Measurements from ENCODE around the gene UPF2. TPM values are rescaled to one million over a fixed set of nuclear protein-coding genes. Genes with fewer than 3 reads are reported as not detected.
"Not testable (repeated sequence)": the region's sequence is repeated elsewhere in the genome, so short reads cannot be mapped to it uniquely, and the experiment has no call there.

Gene UPF2
- total RNA-seq, 1 donor from 2014 or later: 13.0 TPM

- no peaks in the 10 kb centered on the region for H3K36me3 ChIP-seq (ENCODE audit: control insufficient read depth in 3 of 3, insufficient read depth in 3 of 3, low read length in 3 of 3)
- no peak overlapping the region for H3K9ac ChIP-seq (ENCODE audit: low read depth in 1 of 3, low read length in 3 of 3)
- H3K27me3 ChIP-seq (ENCODE audit: control insufficient read depth in 3 of 3, insufficient read depth in 3 of 3, low read length in 3 of 3): no peaks in the 10 kb centered on the region
- H3K4me3 ChIP-seq (ENCODE audit: low read length in 3 of 3): no peak overlapping the region
- H3K27ac ChIP-seq (ENCODE audit: low read depth, low read length): no peak overlapping the region
- no peaks in the 10 kb centered on the region for H3K9me3 ChIP-seq (ENCODE audit: control insufficient read depth in 3 of 3, low read length in 3 of 3)
- no peaks in the 10 kb centered on the region for H3K4me1 ChIP-seq (ENCODE audit: control insufficient read depth in 3 of 3, insufficient read depth in 3 of 3, low read length in 3 of 3)
Observed at GRCh38 chr10:11891776-11892486, 150.7 kb downstream of the UPF2 start.

GRCh38 chr10:11889263-11889662 lies 153.3 kb downstream of the UPF2 start:
- H3K4me1 ChIP-seq (ENCODE audit: control insufficient read depth in 3 of 3, insufficient read depth in 3 of 3, low read length in 3 of 3); H3K9me3 ChIP-seq (ENCODE audit: control insufficient read depth in 3 of 3, low read length in 3 of 3); H3K36me3 ChIP-seq (ENCODE audit: control insufficient read depth in 3 of 3, insufficient read depth in 3 of 3, low read length in 3 of 3); H3K27ac ChIP-seq (ENCODE audit: low read depth, low read length); H3K27me3 ChIP-seq (ENCODE audit: control insufficient read depth in 3 of 3, insufficient read depth in 3 of 3, low read length in 3 of 3); H3K4me3 ChIP-seq (ENCODE audit: low read length in 3 of 3); H3K9ac ChIP-seq (ENCODE audit: low read depth in 1 of 3, low read length in 3 of 3): not testable (repeated sequence)

GRCh38 chr10:11887381-11888227 lies 155.0 kb downstream of the UPF2 start:
- peaks cover 6 to 7% (median 6%) of the 10 kb centered on the region in 3 donors for H3K4me1 ChIP-seq (ENCODE audit: control insufficient read depth in 3 of 3, insufficient read depth in 3 of 3, low read length in 3 of 3)
- no peaks in the 10 kb centered on the region for H3K36me3 ChIP-seq (ENCODE audit: control insufficient read depth in 3 of 3, insufficient read depth in 3 of 3, low read length in 3 of 3)

GRCh38 chr10:11886851-11887250 lies 155.8 kb downstream of the UPF2 start:
- no peak overlapping the region for H3K27ac ChIP-seq (ENCODE audit: low read depth, low read length)
- H3K4me1 ChIP-seq (ENCODE audit: control insufficient read depth in 3 of 3, insufficient read depth in 3 of 3, low read length in 3 of 3): peaks cover 6 to 7% (median 6%) of the 10 kb centered on the region in 3 donors
- H3K27me3 ChIP-seq (ENCODE audit: control insufficient read depth in 3 of 3, insufficient read depth in 3 of 3, low read length in 3 of 3): no peaks in the 10 kb centered on the region
- H3K9ac ChIP-seq (ENCODE audit: low read depth in 1 of 3, low read length in 3 of 3): peak overlapping the region in 1 of 3 donors; percentile 33
- H3K9me3 ChIP-seq (ENCODE audit: control insufficient read depth in 3 of 3, low read length in 3 of 3): no peaks in the 10 kb centered on the region
- no peaks in the 10 kb centered on the region for H3K36me3 ChIP-seq (ENCODE audit: control insufficient read depth in 3 of 3, insufficient read depth in 3 of 3, low read length in 3 of 3)
- no peak overlapping the region for H3K4me3 ChIP-seq (ENCODE audit: low read length in 3 of 3)

More at GRCh38 chr10:11887381-11888227, 155.0 kb downstream of the UPF2 start:
- Histone ChIP-seq H3K9ac (ENCODE audit: low read depth in 1 of 3, low read length in 3 of 3) (no peak overlapping the region), H3K27me3 (ENCODE audit: control insufficient read depth in 3 of 3, insufficient read depth in 3 of 3, low read length in 3 of 3) (no peaks in the 10 kb centered on the region), H3K4me3 (ENCODE audit: low read length in 3 of 3) (no peak overlapping the region), H3K9me3 (ENCODE audit: control insufficient read depth in 3 of 3, low read length in 3 of 3) (no peaks in the 10 kb centered on the region), H3K27ac (ENCODE audit: low read depth, low read length) (no peak overlapping the region)

- no peaks in the 10 kb centered on the region for H3K9me3 ChIP-seq (ENCODE audit: control insufficient read depth in 3 of 3, low read length in 3 of 3)
- H3K27ac ChIP-seq (ENCODE audit: low read depth, low read length): no peak overlapping the region
- peaks cover 6 to 7% (median 6%) of the 10 kb centered on the region in 3 donors for H3K4me1 ChIP-seq (ENCODE audit: control insufficient read depth in 3 of 3, insufficient read depth in 3 of 3, low read length in 3 of 3)
- no peaks in the 10 kb centered on the region for H3K27me3 ChIP-seq (ENCODE audit: control insufficient read depth in 3 of 3, insufficient read depth in 3 of 3, low read length in 3 of 3)
- H3K9ac ChIP-seq (ENCODE audit: low read depth in 1 of 3, low read length in 3 of 3): no peak overlapping the region
- no peaks in the 10 kb centered on the region for H3K36me3 ChIP-seq (ENCODE audit: control insufficient read depth in 3 of 3, insufficient read depth in 3 of 3, low read length in 3 of 3)
- no peak overlapping the region for H3K4me3 ChIP-seq (ENCODE audit: low read length in 3 of 3)
Observed at GRCh38 chr10:11886138-11886474, 156.5 kb downstream of the UPF2 start.

GRCh38 chr10:11885437-11886137 lies 157.0 kb downstream of the UPF2 start:
- Histone ChIP-seq H3K4me3 (ENCODE audit: low read length in 3 of 3) (no peak overlapping the region), H3K9ac (ENCODE audit: low read depth in 1 of 3, low read length in 3 of 3) (no peak overlapping the region), H3K4me1 (ENCODE audit: control insufficient read depth in 3 of 3, insufficient read depth in 3 of 3, low read length in 3 of 3) (peaks cover 6 to 7% (median 6%) of the 10 kb centered on the region in 3 donors), H3K9me3 (ENCODE audit: control insufficient read depth in 3 of 3, low read length in 3 of 3) (no peaks in the 10 kb centered on the region), H3K27me3 (ENCODE audit: control insufficient read depth in 3 of 3, insufficient read depth in 3 of 3, low read length in 3 of 3) (no peaks in the 10 kb centered on the region), H3K27ac (ENCODE audit: low read depth, low read length) (no peak overlapping the region), H3K36me3 (ENCODE audit: control insufficient read depth in 3 of 3, insufficient read depth in 3 of 3, low read length in 3 of 3) (no peaks in the 10 kb centered on the region)

GRCh38 chr10:11884706-11885423 lies 157.7 kb downstream of the UPF2 start:
- no peaks in the 10 kb centered on the region for H3K36me3 ChIP-seq (ENCODE audit: control insufficient read depth in 3 of 3, insufficient read depth in 3 of 3, low read length in 3 of 3)
- H3K9ac ChIP-seq (ENCODE audit: low read depth in 1 of 3, low read length in 3 of 3): no peak overlapping the region
- peaks cover 6 to 7% (median 6%) of the 10 kb centered on the region in 3 donors for H3K4me1 ChIP-seq (ENCODE audit: control insufficient read depth in 3 of 3, insufficient read depth in 3 of 3, low read length in 3 of 3)
- no peak overlapping the region for H3K27ac ChIP-seq (ENCODE audit: low read depth, low read length)
- H3K9me3 ChIP-seq (ENCODE audit: control insufficient read depth in 3 of 3, low read length in 3 of 3): no peaks in the 10 kb centered on the region
- no peaks in the 10 kb centered on the region for H3K27me3 ChIP-seq (ENCODE audit: control insufficient read depth in 3 of 3, insufficient read depth in 3 of 3, low read length in 3 of 3)
- H3K4me3 ChIP-seq (ENCODE audit: low read length in 3 of 3): no peak overlapping the region

GRCh38 chr10:11882646-11883375 lies 159.8 kb downstream of the UPF2 start:
- no peak overlapping the region for H3K27ac ChIP-seq (ENCODE audit: low read depth, low read length)
- no peak overlapping the region for H3K9ac ChIP-seq (ENCODE audit: low read depth in 1 of 3, low read length in 3 of 3)
- H3K4me3 ChIP-seq (ENCODE audit: low read length in 3 of 3): no peak overlapping the region
- H3K36me3 ChIP-seq (ENCODE audit: control insufficient read depth in 3 of 3, insufficient read depth in 3 of 3, low read length in 3 of 3): no peaks in the 10 kb centered on the region
- peaks cover 6 to 7% (median 6%) of the 10 kb centered on the region in 3 donors for H3K4me1 ChIP-seq (ENCODE audit: control insufficient read depth in 3 of 3, insufficient read depth in 3 of 3, low read length in 3 of 3)
- H3K27me3 ChIP-seq (ENCODE audit: control insufficient read depth in 3 of 3, insufficient read depth in 3 of 3, low read length in 3 of 3): no peaks in the 10 kb centered on the region
- no peaks in the 10 kb centered on the region for H3K9me3 ChIP-seq (ENCODE audit: control insufficient read depth in 3 of 3, low read length in 3 of 3)

Data from skeletal muscle tissue (tissue), 4 donors.